Lung (tissue), 12 donors: ENCODE measurements around the gene DRGX. TPM values are rescaled to one million over a fixed set of nuclear protein-coding genes. Genes with fewer than 3 reads are reported as not detected.

Experiments used
- ATAC-seq: fragments of 200-7000 bp; cut with Tn5 transposase; one replicate; pipeline ENCODE4 v1.9.1; 2020; ENCODE audit warnings: moderate number of reproducible peaks; ENCODE audit not compliant: insufficient read depth, low FRiP score
- DNase-seq, 3 donors: peaks; one replicate each; pipeline ENCODE4 v3.0.0-alpha.2; 2013 to 2017
- H3K27ac ChIP-seq, 2 donors: one replicate each; pipeline ENCODE4 v1.5.1; 2013; ENCODE audit warnings: mild to moderate bottlenecking in 2 of 2, moderate library complexity in 2 of 2, control low read depth in 1 of 2, inconsistent platforms in 1 of 2, low read depth in 1 of 2, low read length in 1 of 2
- H3K27me3 ChIP-seq, 3 donors: one replicate each; pipeline ENCODE4 v1.5.1; 2013; ENCODE audit warnings: low read length in 2 of 3; ENCODE audit not compliant: control insufficient read depth in 3 of 3, insufficient read depth in 3 of 3
- H3K36me3 ChIP-seq, 4 donors: one replicate each; pipeline ENCODE4 v1.5.1; 2013; ENCODE audit warnings: low read length in 4 of 4, mild to moderate bottlenecking in 1 of 4, moderate library complexity in 1 of 4; ENCODE audit not compliant: control insufficient read depth in 4 of 4, insufficient read depth in 4 of 4
- H3K4me1 ChIP-seq, 5 donors: one replicate each; pipeline ENCODE4 v1.5.1; 2013; ENCODE audit warnings: low read length in 5 of 5, mild to moderate bottlenecking in 2 of 5, moderate library complexity in 1 of 5; ENCODE audit not compliant: control insufficient read depth in 5 of 5, insufficient read depth in 5 of 5
- H3K4me3 ChIP-seq: one replicate; pipeline ENCODE4 v1.5.1; 2013; ENCODE audit warnings: mild to moderate bottlenecking, control low read depth, moderate library complexity
- H3K9ac ChIP-seq, 2 donors: one replicate each; pipeline ENCODE4 v1.5.1; 2013; ENCODE audit warnings: low read length in 2 of 2, control low read depth in 1 of 2; ENCODE audit not compliant: insufficient read depth in 1 of 2
- H3K9me3 ChIP-seq, 4 donors: one replicate each; pipeline ENCODE4 v1.5.1; 2013; ENCODE audit warnings: low read length in 3 of 4, mild to moderate bottlenecking in 1 of 4, moderate library complexity in 1 of 4; ENCODE audit not compliant: control insufficient read depth in 4 of 4, insufficient read depth in 3 of 4
- CTCF ChIP-seq: IDR thresholded peaks from 2 replicates; pipeline ENCODE4 v1.5.1; 2012; ENCODE audit warnings: mild to moderate bottlenecking; ENCODE audit errors: control extremely low read depth, extremely low read depth
- WGBS, 2 donors: extraction: QIAGEN DNeasy Blood & Tissue Kit; methylation state at CpG; one replicate each; pipeline ENCODE4 v1.1.7; 2013; 5-methylcytosine and 5-hydroxymethylcytosine counted together
- polyA plus RNA-seq, 2 donors: library from polyadenylated mRNA; stranded (reverse); fragments of 200-250 nt; gene quantifications; one replicate each; pipeline ENCODE4 v1.2.1, GENCODE V29; 2013
- total RNA-seq, 2 donors: library from RNA; depleted of rRNA in 1 of 2; stranded (reverse); fragments of >200 nt in 1 of 2; gene quantifications; one replicate each; pipeline ENCODE4 v1.2.1, GENCODE V29; 2014 to 2021
- donor health status: control.
- donor health status: control.
- donor health status: Bipolar disorder and iron deficiency.
- donor health status: healthy.
- donor health status: DM: yes; HTN: yes; CAD: no.

DRGX gene
- total and polyA plus RNA-seq, 4 donors = 0.10 TPM; not detected in 3

GRCh38 chr10:49419005-49419404 is 23.1 kb upstream of the DRGX start:
- whole genome bisulfite sequencing, 2 donors = 53 to 60% methylated on average over 7 of the region's 7 CpGs
- ATAC-seq = peak; percentile 58
- Histone ChIP-seq H3K4me1 (peaks cover 0 to 4% (median 0%) of the 10 kb centered on the region in 5 donors), H3K9me3 (no peaks in the 10 kb centered on the region), H3K4me3 (no peak overlapping the region), H3K27me3 (peaks cover 0 to 5% (median 0%) of the 10 kb centered on the region in 3 donors), H3K9ac (no peak overlapping the region), H3K36me3 (no peaks in the 10 kb centered on the region), H3K27ac (no peak overlapping the region)
- no peak for TF ChIP-seq CTCF
- DNase-seq = peak in 1 of 3 donors; percentile 26

- no peak overlapping the region for H3K9ac ChIP-seq
- DNase-seq = no peak
- no peak overlapping the region for H3K4me3 ChIP-seq
- ATAC-seq = no peak
- H3K9me3 ChIP-seq = no peaks in the 10 kb centered on the region
- 93 to 94% methylated on average over 2 of the region's 2 CpGs for WGBS, 2 donors
- H3K36me3 ChIP-seq = no peaks in the 10 kb centered on the region
- H3K4me1 ChIP-seq = peaks cover 0 to 4% (median 0%) of the 10 kb centered on the region in 5 donors
- peaks cover 0 to 5% (median 0%) of the 10 kb centered on the region in 3 donors for H3K27me3 ChIP-seq
- TF ChIP-seq CTCF = no peak
- H3K27ac ChIP-seq = no peak overlapping the region
Measured at GRCh38 chr10:49418328-49418727, 22.4 kb upstream of the DRGX start.

GRCh38 chr10:49418053-49418326 is 22.1 kb upstream of the DRGX start:
- no peaks in the 10 kb centered on the region for H3K36me3 ChIP-seq
- DNase-seq (no peak), ATAC-seq (no peak)
- peaks cover 0 to 4% (median 0%) of the 10 kb centered on the region in 5 donors for H3K4me1 ChIP-seq
- 87 to 92% methylated on average over 6 of the region's 6 CpGs for WGBS, 2 donors
- no peak overlapping the region for H3K9ac ChIP-seq
- H3K27me3 ChIP-seq = peaks cover 0 to 5% (median 0%) of the 10 kb centered on the region in 3 donors
- no peak for TF ChIP-seq CTCF
- H3K9me3 ChIP-seq = no peaks in the 10 kb centered on the region
- H3K4me3 ChIP-seq = no peak overlapping the region
- no peak overlapping the region for H3K27ac ChIP-seq
